NCI-H1694 (cell line): ENCODE results near the gene PAIP1.
"Not testable (repeated sequence)": the region's sequence is repeated elsewhere in the genome, so short reads cannot be mapped to it uniquely, and the experiment has no call there.

Source experiments
- DNase-seq: peaks from one replicate; lab custom pipeline; 2025; lab: John Stamatoyannopoulos, UW

Gene PAIP1

DNA sequence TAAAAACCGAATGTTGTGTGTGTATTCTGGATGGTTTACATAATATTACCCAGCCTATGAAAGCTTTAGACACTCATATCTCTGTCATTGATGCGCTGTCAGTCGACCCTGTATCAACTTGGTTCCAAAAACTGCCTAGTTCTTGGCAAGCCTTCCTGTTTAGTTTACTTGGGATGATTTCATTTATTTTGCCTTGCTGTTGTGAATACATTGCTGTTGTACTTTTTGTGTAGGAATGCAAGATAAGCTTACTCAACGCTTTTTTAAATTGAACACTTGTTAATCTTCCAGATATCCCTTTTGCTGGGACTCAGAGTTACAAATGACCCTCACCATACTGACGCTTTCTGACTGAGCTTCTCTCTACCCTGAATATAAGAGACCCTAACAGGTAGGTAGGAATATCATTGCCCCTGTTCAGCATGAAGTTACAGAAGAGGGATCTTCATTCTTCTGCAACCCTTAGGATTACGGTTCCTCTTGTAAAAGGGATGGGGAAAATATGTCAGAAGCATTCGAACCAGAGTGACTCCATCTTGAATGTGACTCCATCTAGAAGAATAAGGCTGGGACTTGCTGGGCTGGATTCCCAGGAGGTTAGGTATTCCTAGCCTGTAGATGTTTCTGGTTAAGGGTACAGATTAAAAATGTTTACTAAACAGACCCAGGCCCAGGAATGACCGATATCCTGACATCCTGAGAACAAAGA is 13.7 kb upstream of the PAIP1 start:
- DNase-seq = no peak

DNA sequence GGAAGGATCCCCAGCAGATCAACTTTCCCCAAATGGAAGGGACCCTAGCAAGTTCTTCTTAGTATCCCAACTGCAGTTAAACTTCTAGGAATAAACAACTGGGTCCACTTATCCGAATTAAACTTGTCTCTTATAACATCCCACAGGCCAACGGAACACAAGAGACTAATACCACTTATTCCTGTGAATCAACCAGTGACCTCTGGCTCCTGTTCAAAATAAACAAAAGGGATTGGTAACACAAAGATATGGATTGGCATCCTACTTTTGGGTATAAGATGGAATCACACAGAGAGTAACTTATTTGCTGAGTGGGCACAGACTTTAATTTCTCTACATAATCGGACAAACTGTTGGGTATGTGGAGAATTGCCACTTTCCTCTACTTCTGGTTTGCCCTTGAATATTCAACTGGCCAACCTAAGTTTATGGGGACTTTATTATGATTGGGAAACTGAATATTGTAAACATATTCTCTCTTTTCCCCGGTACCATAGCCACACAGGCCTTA is 12.4 kb upstream of the PAIP1 start:
- DNase-seq = no peak

DNA sequence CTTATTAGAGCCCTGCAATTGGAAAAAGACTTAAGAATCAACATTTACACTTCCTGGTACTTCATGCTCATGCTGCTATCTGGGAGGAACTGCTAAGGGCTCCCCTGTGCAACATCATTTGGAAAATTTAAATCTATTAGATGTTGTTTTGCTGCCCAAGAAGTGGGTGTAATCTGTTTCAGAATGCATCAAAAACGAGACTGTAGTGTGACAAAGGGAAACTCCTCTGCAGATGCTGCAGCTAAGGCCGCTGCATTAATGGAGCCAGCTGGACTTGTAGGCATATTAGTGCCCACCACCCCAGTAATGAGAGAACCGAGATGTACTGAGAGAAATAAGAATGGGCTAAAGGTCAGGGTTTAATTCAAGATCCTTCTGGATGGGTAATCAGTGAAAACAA is 11.1 kb upstream of the PAIP1 start:
- DNase-seq = no peak

DNA sequence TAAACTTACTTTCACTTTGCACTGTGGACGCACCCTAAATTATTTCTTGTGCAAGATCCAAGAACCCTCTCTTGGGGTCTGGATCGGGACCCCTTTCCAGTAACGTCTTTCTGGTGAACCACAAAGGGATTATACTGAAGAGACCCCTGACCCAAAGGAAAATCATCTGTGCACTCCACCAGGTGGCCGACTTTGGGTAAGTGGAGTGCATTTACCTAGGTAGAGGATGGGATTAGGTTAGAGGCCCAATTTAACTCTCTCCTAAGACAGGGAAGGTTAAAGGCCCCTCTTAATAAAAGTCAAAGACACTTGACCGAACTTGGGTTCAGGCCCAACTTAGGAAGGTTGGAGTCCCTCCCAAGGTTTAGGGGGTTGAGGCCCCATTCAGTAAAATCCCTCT is 8.2 kb upstream of the PAIP1 start:
- DNase-seq = no peak

DNA sequence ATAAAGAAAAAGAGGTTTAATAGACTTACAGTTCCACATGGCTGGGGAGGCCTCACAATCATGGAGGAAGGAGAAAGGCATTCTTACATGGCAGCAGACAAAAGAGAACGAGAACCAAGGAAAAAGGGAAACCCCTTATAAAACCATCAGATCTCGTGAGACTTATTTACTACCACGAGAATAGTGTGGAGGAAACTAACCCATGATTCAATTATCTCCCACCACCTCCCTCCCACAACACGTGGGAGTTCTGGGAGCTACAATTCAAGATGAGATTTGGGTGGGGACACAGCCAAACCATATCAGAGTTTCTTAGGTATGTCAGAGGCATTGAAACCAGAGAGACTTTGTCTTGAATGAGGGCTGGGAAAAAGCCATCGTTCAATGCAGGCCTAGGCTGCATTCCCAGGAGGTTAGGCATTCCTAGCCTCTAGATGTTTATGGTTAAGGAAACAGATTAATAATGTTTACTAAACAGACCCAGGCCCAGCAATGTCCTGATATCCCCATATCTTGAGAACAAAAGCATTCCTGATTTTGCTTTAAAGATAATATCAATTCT is 7.5 kb upstream of the PAIP1 start:
- DNase-seq = no peak

DNA sequence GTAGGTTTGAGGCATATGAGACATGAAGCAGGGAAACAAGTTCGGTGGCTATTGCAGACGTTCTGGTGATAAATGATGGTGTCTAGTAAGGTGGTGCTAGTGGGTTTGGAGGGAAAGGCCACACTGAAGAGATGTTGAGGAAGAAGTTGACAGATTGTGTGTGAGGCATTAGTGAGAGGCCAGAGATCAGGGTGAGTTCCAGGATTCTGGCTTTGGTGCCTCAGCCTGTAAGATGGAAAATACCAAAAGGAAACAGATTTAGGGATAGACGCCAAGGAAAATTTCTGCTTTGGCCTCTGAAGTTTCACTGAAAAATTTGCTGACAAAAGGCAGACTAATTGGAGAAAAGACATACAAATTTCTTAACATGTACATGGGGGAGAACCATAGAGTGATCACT is 6.4 kb upstream of the PAIP1 start:
- DNase-seq = no peak

DNA sequence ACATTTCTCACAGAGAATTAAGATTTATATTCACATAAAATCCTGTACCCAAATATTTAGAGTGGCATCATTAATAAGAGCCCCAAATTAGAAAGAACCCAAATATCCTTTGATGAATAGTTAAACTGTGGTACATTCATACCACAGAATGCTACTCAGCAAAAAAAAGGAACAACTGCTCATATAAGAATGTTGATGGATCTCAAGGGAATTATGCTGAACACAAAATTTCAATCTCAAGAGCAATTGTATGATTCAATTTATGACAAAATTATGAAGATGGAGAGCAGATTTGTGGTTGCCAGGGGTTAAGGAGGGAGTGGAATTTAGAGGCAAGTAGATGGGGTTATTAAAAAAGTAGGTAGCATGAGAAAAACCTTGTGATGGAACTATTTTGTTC is 4.5 kb upstream of the PAIP1 start:
- DNase-seq = no peak

DNA sequence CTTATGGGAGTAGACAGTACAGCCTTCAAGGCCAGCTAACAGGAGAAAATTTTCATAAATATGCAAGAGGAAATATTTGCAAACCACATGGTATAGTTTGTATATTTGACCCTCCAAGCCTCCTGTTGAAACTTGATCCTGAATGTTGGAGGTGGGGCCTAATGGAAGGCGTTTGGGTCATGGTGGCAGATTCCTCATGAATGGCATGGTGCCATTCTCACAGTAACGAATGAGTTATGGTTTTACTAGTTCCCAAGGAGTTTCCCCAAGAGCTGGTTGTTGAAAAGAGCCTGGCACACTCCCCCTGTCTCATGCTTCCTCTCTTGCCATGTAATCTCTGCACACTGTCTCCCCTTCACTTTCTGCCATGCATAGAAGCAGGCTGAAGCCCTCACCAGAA is 3.3 kb upstream of the PAIP1 start:
- DNase-seq = no peak

DNA sequence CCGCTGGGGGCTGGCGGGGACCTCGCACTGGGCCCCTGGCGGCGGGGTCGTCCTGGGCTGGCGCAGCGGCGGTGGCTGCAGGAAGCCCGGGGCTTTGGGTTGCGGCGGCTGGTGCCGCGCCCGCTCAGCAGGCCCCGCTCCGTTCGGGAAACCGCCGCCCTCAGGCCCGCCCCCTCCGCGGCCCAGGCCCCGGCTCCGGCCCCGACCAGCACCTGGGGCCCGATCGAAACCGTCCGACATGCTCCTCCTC is 345 bp downstream of the PAIP1 start:
- not testable (repeated sequence) for DNase-seq

DNA sequence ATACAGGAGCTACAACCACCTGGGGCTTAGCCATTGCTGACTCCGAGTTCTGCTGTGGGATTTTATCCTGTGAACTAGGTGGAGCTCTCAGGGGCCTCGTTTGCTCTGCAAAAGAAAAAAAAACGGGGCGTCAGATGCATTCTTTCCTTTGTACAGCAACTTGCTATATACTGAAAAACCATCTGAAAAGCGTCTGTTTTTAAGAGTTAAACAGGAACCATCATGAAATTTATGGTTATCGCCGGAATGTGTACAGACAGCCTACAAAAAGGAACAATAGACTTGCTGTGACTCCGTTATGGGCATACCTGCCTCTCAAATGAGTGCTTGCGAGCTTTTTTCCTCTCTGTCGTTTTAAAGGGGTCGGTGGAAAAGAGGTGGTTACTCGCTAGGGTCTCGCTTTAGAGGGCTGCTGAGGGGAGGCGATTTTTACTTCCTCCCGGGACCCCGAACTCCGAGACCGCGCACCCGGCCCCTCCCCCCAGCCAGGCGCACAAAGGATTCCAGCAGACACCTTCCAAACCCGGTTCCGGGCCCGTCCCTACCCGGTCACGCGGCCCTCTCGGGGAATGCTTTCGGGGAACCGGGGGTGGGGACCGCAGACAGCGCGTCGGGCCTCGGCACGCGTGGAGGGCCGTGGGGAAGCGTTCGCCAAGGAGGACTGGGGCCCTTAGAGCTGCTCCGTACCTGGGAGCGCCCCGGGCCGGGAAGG is 826 bp downstream of the PAIP1 start:
- DNase-seq = peak; percentile 41

DNA sequence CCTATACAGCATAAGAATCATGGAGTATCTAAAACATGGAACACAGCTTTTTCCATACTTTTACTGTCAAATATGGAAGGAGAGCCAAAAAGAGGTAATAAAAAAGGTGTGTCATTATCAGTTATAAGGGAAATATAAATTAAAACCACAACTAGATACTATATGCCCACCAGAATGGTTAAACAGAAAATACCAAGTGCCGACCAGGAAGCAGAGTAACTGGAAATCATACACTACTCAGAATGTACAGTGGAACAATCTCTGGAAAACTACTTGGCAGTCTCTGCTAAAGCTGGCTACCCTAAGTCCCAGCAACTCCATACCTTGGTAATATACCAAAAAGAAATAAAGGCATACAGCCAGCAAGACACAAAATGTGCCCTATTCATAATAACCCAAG is 2.4 kb downstream of the PAIP1 start:
- no peak for DNase-seq

DNA sequence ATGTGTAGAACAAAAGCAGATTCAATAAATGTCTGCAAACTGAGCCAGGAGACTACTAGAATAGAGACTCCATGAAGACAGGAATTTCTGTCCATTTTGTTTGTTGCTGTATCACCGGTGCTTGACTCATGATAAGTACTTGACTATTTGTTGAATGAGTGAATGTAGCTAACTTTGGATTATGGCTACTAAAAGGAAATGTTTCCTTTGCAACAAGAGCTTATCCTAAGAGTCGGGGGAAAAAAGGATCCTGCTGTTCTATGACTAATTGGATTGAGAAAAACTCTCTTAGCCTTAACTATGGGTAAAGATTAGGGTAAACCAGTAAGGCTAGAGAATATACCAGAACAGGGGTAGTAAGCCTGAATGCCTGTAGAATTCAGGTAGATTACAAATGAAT is 3.5 kb downstream of the PAIP1 start:
- DNase-seq = no peak

DNA sequence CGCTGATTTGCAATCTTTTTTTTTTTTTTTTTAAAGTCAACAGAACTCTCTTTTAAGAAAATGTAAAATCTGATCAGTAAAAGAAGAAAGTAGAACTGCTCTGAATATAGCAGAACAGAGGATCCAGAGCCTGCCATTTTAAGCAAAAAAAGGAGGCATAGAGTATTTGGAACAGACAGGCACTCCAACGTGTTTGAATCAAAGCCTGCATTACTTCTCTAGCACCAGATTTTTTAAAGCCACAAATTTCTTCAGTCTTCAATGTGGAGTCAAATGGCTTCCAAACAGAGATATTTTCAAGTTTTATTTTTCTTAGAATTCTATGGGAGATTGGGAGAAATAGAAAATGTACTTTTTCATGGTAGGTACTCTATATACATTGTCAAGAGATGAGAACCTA is 5.1 kb downstream of the PAIP1 start:
- no peak for DNase-seq

DNA sequence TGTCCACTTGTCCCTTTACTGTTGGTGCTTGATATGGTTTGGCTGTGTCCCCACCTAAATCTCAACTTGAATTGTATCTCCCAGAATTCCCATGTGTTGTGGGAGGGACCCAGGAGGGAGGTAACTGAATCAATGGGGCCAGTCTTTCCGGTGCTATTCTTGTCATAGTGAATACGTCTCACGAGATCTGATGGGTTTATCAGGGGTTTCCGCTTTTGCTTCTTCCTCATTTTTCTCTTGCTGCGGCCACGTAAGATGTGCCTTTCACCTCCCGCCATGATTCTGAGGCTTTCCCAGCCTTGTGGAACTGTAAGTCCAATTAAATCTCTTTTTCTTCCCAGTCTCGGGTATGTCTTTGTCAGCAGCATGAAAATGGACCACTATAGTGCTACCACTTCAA is 7.6 kb downstream of the PAIP1 start:
- not testable (repeated sequence) for DNase-seq

DNA sequence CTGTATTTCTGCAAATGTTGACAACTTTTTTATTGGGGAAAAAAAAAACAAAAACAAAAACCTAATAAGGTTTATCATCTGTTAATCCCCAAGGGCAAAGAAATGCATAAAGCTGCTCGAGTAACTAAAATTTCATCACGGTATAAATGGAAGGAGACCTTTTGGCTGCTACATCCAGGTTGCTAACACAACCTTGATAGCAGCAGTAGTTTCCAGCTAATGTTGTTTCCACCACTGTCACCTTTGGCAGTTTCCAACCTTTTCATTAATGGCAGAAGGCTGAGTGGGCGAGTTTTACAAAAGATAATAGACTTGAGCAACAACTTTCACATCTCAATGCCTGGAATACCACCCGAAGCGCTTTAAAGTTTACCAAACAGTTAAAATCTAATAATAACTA is 8.5 kb downstream of the PAIP1 start:
- no peak for DNase-seq

DNA sequence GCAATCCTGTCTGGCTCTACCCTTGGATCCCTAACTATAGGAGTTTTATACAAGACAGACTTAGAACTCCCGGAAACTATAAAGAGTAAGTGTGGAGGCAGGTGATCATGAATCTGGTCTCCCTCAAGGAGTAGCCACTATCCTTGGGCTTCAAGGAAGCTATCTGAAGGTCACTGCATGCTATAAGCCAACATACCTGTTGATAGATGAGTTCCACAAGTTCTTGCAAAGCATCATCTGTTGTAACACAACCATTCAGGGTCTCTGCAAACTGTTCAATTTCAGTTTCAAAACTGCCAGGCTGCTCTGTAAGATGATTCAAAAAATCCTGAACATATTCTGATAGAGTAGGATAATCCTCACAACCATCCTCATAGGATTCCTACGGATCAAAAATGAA is 9.3 kb downstream of the PAIP1 start:
- DNase-seq = no peak

DNA sequence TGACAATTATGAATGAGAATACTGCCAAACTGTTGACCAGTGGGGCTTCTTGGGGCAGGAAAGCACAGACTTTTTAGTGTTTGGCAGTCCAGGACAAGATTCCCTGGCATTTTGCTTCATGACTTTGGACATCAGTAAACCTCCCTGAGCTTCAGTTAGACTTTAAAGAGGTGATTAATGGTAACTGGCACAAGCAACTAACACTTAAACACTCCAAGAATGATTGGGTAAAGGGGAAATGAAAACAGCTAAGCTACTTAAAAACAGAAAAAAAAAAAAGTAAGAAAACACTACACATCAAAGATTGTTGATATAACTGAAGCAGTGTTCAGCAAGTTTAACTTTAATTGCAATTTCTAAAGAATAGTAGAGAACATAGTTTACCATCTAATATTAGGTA is 13.4 kb downstream of the PAIP1 start:
- DNase-seq = no peak

DNA sequence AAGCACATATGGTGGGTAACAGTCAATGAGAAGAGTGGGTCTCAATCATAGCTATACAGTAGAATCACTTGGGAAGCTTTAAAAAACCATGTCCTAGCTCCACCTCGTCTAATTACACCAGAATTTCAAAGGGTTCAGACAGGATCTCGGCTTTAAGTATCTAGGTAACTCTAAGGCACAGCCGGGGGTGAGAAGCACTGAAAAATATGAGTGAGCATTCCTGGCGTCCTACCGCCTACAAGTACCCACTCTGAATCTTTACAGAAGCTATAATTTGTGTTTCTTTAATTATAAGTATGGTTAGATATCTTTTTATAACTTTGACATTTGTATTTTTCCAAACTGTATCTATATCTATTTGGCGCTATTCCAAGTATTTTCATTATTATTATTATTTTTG is 16.1 kb downstream of the PAIP1 start:
- no peak for DNase-seq

DNA sequence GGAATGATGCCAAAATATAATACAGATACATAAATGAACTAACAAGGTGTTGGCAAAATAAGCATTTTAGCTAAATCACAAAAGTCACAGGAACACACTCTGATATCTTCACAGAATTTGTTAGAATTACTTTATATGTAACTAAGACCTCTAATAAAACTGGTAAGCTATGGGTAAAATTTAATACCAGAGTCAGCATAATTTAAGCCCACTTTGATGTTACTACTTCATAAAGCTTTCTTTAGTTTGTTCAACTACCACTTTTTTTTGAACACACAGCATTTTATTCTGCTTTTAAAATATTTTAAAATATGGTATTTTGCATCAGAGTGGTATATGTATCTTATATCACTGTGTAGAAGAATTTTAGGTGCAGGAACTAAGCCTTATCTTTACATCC is 19.9 kb downstream of the PAIP1 start:
- DNase-seq = no peak

DNA sequence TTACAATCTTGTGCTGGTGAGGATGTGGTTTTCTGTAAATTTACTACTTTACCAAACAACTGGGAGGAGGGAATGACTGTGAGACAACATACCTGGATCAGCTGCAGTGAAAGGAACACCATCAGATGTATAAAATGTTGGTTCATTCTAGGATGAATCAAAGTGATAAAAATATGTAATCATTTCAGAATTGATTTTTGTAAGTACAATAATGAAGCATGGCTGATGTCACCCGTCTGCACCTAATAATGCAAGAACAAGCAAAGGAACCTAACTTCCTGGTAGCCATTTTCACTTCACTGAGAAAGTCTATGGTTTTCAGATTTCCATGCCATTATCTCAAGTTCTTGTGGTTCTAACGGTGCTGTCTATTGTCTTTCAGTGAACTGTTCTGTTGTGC is 23.2 kb downstream of the PAIP1 start:
- DNase-seq = no peak

DNA sequence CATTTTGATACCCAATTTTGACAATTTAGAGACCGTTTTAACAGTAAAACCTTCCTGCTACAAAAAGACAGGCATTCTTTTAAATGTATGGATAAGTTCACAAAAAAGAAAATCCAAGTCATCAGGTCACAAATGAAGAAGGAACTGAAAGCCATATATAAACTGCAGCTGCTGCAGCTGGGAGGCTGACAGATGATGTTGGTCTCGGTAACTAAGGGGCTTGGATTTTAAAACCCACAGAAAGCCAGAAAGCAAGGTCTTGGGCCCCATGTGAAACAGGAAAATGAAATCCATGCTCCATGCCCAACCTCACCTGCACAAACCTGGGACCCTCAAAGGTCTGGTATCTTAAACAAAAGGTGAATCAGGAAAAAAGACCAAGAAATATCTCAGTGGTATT is 26.2 kb downstream of the PAIP1 start:
- no peak for DNase-seq

DNA sequence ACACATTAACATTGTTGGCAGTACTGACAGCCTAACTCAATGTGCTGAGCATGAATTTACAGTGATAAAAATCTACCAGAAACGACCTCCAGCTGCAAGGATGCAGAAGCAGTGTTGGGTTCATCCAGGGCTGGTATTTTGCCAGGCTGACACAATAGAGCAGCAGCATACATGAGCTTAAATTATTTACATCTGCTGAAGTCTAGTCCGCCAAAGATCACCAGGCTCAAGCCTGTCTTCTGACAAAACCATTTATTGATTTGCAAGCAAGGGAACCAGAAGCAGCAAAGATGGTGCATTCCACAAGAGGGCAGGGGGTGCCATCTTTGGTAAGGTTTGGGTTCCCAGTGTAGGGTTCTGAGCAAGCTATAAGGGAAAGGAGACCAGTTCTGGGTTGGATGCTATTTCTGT is 33.2 kb downstream of the PAIP1 start:
- no peak for DNase-seq

DNA sequence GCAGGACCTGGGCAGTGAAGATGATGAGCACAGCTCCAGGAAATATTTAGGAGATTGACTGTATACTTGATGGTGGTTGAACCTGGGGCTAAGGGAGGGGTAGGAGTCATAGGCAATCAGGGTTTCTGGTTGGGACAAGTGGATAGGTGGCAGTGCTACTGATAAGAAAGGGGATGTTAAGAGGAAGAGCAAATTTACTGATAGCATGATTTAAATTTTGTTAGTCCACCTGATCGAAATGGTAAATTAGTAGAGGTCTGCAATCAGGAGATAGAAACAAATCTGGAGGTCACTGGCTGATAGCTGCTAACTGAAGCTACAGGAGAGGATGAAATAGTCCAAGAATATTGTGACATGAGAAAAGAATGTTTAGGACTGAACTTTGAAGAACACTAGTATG is 36.3 kb downstream of the PAIP1 start:
- DNase-seq = no peak

DNA sequence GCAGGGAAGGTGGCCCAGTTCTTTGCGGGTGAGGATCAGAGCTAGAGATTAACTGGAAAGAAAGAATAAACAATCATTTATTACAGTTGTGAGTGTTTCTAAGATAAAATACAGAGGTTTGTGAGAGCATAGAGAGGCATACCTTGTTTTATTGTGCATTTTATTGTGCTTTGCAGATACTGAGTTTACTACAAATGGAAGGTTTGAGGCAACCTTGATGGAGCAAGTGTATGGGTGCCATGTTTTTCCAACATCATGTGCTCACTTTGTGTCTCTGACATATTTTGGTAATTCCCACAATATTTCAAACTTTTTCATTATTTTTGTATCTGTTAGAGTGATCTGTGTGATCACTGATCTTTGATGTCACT is 41.2 kb downstream of the PAIP1 start:
- DNase-seq = no peak
